CD4-positive, CD25-positive, alpha-beta regulatory T cell (primary cell): ENCODE results near the gene DUS4L. TPM values are rescaled to one million over a fixed set of nuclear protein-coding genes. Genes with fewer than 3 reads are reported as not detected.

ENCODE experiments used
- ATAC-seq, 2 donors: fragments of 150-1000 bp; cut with Tn5 transposase; one replicate each; pipeline ENCODE4 v1.10.0; 2021; ENCODE audit warnings: low read depth in 2 of 2, moderate number of reproducible peaks in 2 of 2, moderate library complexity in 1 of 2
- DNase-seq, 3 donors: peaks; one replicate each; pipeline versions ENCODE4 v3.0.0 to v3.0.0-alpha.2; 2012 to 2022; ENCODE audit warnings: mixed read lengths in 1 of 3
- H3K27ac ChIP-seq: one replicate; pipeline ENCODE4 v1.7.0; 2013; ENCODE audit warnings: mild to moderate bottlenecking, low read length; ENCODE audit not compliant: insufficient read depth, poor library complexity, severe bottlenecking
- H3K27me3 ChIP-seq: one replicate; pipeline ENCODE4 v1.7.0; 2013; ENCODE audit warnings: low read length; ENCODE audit not compliant: control insufficient read depth, insufficient read depth
- H3K36me3 ChIP-seq: one replicate; pipeline ENCODE4 v1.7.0; 2013; ENCODE audit warnings: mild to moderate bottlenecking, low read length, moderate library complexity; ENCODE audit not compliant: control insufficient read depth, insufficient read depth
- H3K4me1 ChIP-seq: 2 replicates; pipeline ENCODE4 v1.7.0; 2013; ENCODE audit warnings: mild to moderate bottlenecking, low read length; ENCODE audit not compliant: insufficient read depth, control insufficient read depth, poor library complexity, severe bottlenecking
- H3K4me3 ChIP-seq: one replicate; pipeline ENCODE4 v1.7.0; 2013; ENCODE audit warnings: low read depth, mild to moderate bottlenecking, low read length, moderate library complexity
- H3K9me3 ChIP-seq, 2 experiments: 1 replicate in 1 of 2; 2 replicates in 1 of 2; pipeline ENCODE4 v1.7.0; 2013; ENCODE audit warnings: low read length in 2 of 2, mild to moderate bottlenecking in 1 of 2, moderate library complexity in 1 of 2; ENCODE audit not compliant: control insufficient read depth in 2 of 2
- H3K27ac Mint-ChIP-seq, 3 donors: one replicate each; pipeline ENCODE4 v1.8.0; 2020 to 2022; ENCODE audit warnings: mild to moderate bottlenecking in 3 of 3, mixed read lengths in 3 of 3, moderate library complexity in 2 of 3
- H3K27me3 Mint-ChIP-seq: one replicate; pipeline ENCODE4 v1.8.0; 2022; ENCODE audit warnings: mild to moderate bottlenecking, mixed read lengths
- H3K36me3 Mint-ChIP-seq: one replicate; pipeline ENCODE4 v1.8.0; 2020; ENCODE audit warnings: mixed read lengths
- H3K4me1 Mint-ChIP-seq, 4 donors: one replicate each; pipeline ENCODE4 v1.8.0; 2020 to 2022; ENCODE audit warnings: mixed read lengths in 4 of 4, mild to moderate bottlenecking in 1 of 4
- H3K4me3 Mint-ChIP-seq, 4 donors: one replicate each; pipeline ENCODE4 v1.8.0; 2020 to 2022; ENCODE audit warnings: mild to moderate bottlenecking in 4 of 4, mixed read lengths in 4 of 4, moderate library complexity in 3 of 4
- H3K9me3 Mint-ChIP-seq, 7 donors: one replicate each; pipeline ENCODE4 v1.8.0; 2020 to 2022; ENCODE audit warnings: mixed read lengths in 7 of 7, mild to moderate bottlenecking in 3 of 7, moderate library complexity in 2 of 7
- polyA plus RNA-seq, 4 donors: library from polyadenylated mRNA; unstranded; fragments of 300-500 nt; fragmentation: Illumina TruSeq; gene quantifications; one replicate each; pipeline ENCODE4 v1.2.3, GENCODE V29; 2021
- total RNA-seq: library from RNA; stranded (reverse); gene quantifications from one replicate; pipeline ENCODE4 v1.2.3, GENCODE V29; 2022

Gene DUS4L
- total and polyA plus RNA-seq, 5 donors from 2014 or later = 4.4 to 6.9 (median 4.8) TPM

GRCh38 chr7:107563081-107563774, 543 bp upstream of the DUS4L start:
- ATAC-seq = peak; percentile 26 to 34
- Mint-ChIP-seq H3K36me3 (peaks cover 15% of the 10 kb centered on the region), H3K4me1 (peaks cover 40 to 68% (median 55%) of the 10 kb centered on the region in 4 donors), H3K27me3 (no peaks in the 10 kb centered on the region), H3K4me3 (peak overlapping the region; percentile 83 to 98 (median 90)), H3K27ac (peak overlapping the region; percentile 67 to 93 (median 92)), H3K9me3 (peaks cover 0 to 3% (median 0%) of the 10 kb centered on the region in 7 donors)
- H3K9me3 ChIP-seq = no peaks in the 10 kb centered on the region
- peak overlapping the region; percentile 83 for H3K4me3 ChIP-seq
- H3K36me3 ChIP-seq = peaks cover under 1% of the 10 kb centered on the region
- H3K27me3 ChIP-seq = no peaks in the 10 kb centered on the region
- H3K4me1 ChIP-seq = peaks cover 46% of the 10 kb centered on the region
- H3K27ac ChIP-seq = peak overlapping the region; percentile 90
- peak in 1 of 3 donors; percentile 12 for DNase-seq

- Mint-ChIP-seq H3K4me3 (peak overlapping the region; percentile 83 to 98 (median 90)), H3K36me3 (peaks cover 17% of the 10 kb centered on the region), H3K27me3 (no peaks in the 10 kb centered on the region), H3K27ac (peak overlapping the region; percentile 92 to 98 (median 93)), H3K9me3 (peaks cover 0 to 3% (median 0%) of the 10 kb centered on the region in 7 donors), H3K4me1 (peaks cover 32 to 57% (median 47%) of the 10 kb centered on the region in 4 donors)
- Histone ChIP-seq H3K27ac (peak overlapping the region; percentile 90), H3K27me3 (no peaks in the 10 kb centered on the region), H3K9me3 (no peaks in the 10 kb centered on the region), H3K4me3 (peak overlapping the region; percentile 83), H3K36me3 (peaks cover 2% of the 10 kb centered on the region), H3K4me1 (peaks cover 42% of the 10 kb centered on the region)
- no peak for ATAC-seq
- DNase-seq = peak in 1 of 3 donors; percentile 52
These were observed 955 bp downstream of the DUS4L start for GRCh38 chr7:107564553-107565298.

- peaks cover 11% of the 10 kb centered on the region for H3K36me3 ChIP-seq
These were observed 6.5 kb downstream of the DUS4L start for GRCh38 chr7:107570298-107570697.

GRCh38 chr7:107573537-107573936, 9.8 kb downstream of the DUS4L start:
- no peak overlapping the region for H3K27ac ChIP-seq
- no peak overlapping the region for H3K4me3 Mint-ChIP-seq
- no peaks in the 10 kb centered on the region for H3K4me1 ChIP-seq
- peaks cover 0 to 2% (median 1%) of the 10 kb centered on the region in 4 donors for H3K4me1 Mint-ChIP-seq
- peaks cover 22% of the 10 kb centered on the region for H3K36me3 Mint-ChIP-seq
- H3K27me3 Mint-ChIP-seq = no peaks in the 10 kb centered on the region
- H3K9me3 ChIP-seq = no peaks in the 10 kb centered on the region
- ATAC-seq (no peak), DNase-seq (no peak)
- H3K27ac Mint-ChIP-seq = no peak overlapping the region
- no peak overlapping the region for H3K4me3 ChIP-seq
- H3K9me3 Mint-ChIP-seq = no peaks in the 10 kb centered on the region
- peaks cover 9% of the 10 kb centered on the region for H3K36me3 ChIP-seq
- no peaks in the 10 kb centered on the region for H3K27me3 ChIP-seq

More at GRCh38 chr7:107570298-107570697, 6.5 kb downstream of the DUS4L start:
- Mint-ChIP-seq H3K9me3 (peaks cover 0 to 3% (median 0%) of the 10 kb centered on the region in 7 donors), H3K4me1 (peaks cover 0 to 14% (median 4%) of the 10 kb centered on the region in 4 donors), H3K27me3 (no peaks in the 10 kb centered on the region), H3K4me3 (no peak overlapping the region), H3K27ac (no peak overlapping the region), H3K36me3 (peaks cover 29% of the 10 kb centered on the region)
- Histone ChIP-seq H3K4me1 (no peaks in the 10 kb centered on the region), H3K9me3 (no peaks in the 10 kb centered on the region), H3K27ac (no peak overlapping the region), H3K4me3 (no peak overlapping the region), H3K27me3 (no peaks in the 10 kb centered on the region)
- ATAC-seq = no peak
- no peak for DNase-seq

GRCh38 chr7:107579554-107579884, 15.7 kb downstream of the DUS4L start:
- Mint-ChIP-seq H3K4me3 (peak overlapping the region; percentile 89 to 95 (median 91)), H3K36me3 (peaks cover 7% of the 10 kb centered on the region), H3K27ac (peak overlapping the region; percentile 63 to 90 (median 90)), H3K9me3 (no peaks in the 10 kb centered on the region), H3K27me3 (no peaks in the 10 kb centered on the region), H3K4me1 (peaks cover 16 to 31% (median 24%) of the 10 kb centered on the region in 4 donors)
- Histone ChIP-seq H3K4me3 (peak overlapping the region; percentile 93), H3K4me1 (peaks cover 24% of the 10 kb centered on the region), H3K9me3 (no peaks in the 10 kb centered on the region), H3K36me3 (peaks cover 5% of the 10 kb centered on the region), H3K27ac (peak overlapping the region; percentile 70), H3K27me3 (no peaks in the 10 kb centered on the region)
- no peak for DNase-seq
- no peak for ATAC-seq

GRCh38 chr7:107579885-107580715, 16.3 kb downstream of the DUS4L start, which contains the start of gene BCAP29:
Gene BCAP29 (plus strand): TSS chr7:107580246. CDS start chr7:107580773, 527 bp downstream.
- Mint-ChIP-seq H3K27ac (peak within 1 kb of the TSS; percentile 63 to 90 (median 90)), H3K36me3 (peaks cover 11% of the 10 kb centered on the region), H3K27me3 (no peaks in the 10 kb centered on the region), H3K4me1 (peaks cover 16 to 31% (median 23%) of the 10 kb centered on the region in 4 donors), H3K4me3 (peak within 1 kb of the TSS; percentile 89 to 95 (median 91)), H3K9me3 (no peaks in the 10 kb centered on the region)
- DNase-seq = peak; percentile 59 to 80 (median 69)
- Histone ChIP-seq H3K27me3 (no peaks in the 10 kb centered on the region), H3K4me1 (peaks cover 24% of the 10 kb centered on the region), H3K9me3 (no peaks in the 10 kb centered on the region), H3K27ac (peak within 1 kb of the TSS; percentile 70), H3K36me3 (peaks cover 6% of the 10 kb centered on the region), H3K4me3 (peak within 1 kb of the TSS; percentile 93)
- ATAC-seq = peak; percentile 93

- H3K4me1 ChIP-seq = peaks cover 24% of the 10 kb centered on the region
- DNase-seq = no peak
- no peaks in the 10 kb centered on the region for H3K9me3 ChIP-seq
- H3K9me3 Mint-ChIP-seq = no peaks in the 10 kb centered on the region
- peaks cover 6% of the 10 kb centered on the region for H3K36me3 ChIP-seq
- H3K27me3 ChIP-seq = no peaks in the 10 kb centered on the region
- peaks cover 15 to 31% (median 23%) of the 10 kb centered on the region in 4 donors for H3K4me1 Mint-ChIP-seq
- no peaks in the 10 kb centered on the region for H3K27me3 Mint-ChIP-seq
- H3K27ac ChIP-seq = peak overlapping the region; percentile 70
- peaks cover 18% of the 10 kb centered on the region for H3K36me3 Mint-ChIP-seq
- H3K27ac Mint-ChIP-seq = peak overlapping the region in 2 of 3 donors; percentile 42 to 67
- H3K4me3 Mint-ChIP-seq = peak overlapping the region; percentile 73 to 89 (median 86)
- H3K4me3 ChIP-seq = peak overlapping the region; percentile 88
- no peak for ATAC-seq
These were observed 17.1 kb downstream of the DUS4L start for GRCh38 chr7:107580716-107581383.
